Measurements from ENCODE around the gene PHACTR3. TPM values are rescaled to one million over a fixed set of nuclear protein-coding genes. Genes with fewer than 3 reads are reported as not detected.

The PHACTR3 gene
- total RNA-seq, 1 experiment from 2014 or later: not detected

DNA sequence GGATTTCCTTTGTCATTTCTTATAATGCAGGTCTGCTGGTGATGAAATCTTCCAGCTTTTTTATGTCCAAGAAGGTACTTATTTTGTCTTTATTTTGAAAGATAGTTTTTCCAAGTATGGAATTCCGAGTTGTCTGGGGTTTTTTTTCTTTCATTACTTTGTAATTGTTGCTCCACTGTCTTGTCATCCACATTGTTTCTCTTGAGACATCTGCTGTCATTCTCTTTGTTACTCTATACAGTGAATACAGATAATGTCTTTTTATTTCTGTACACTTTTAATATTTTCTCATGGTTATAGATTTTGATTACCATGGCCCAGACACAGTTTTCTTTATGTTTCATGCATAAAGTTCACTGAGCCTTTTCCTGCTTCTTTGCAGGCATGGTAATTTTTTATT is 196.0 kb downstream of the PHACTR3 start:
- Histone ChIP-seq H3K56ac (ENCODE audit: insufficient read length, low read depth, low read length) (no peak overlapping the region), H2BK120ac (ENCODE audit: low read depth, low read length, poor library complexity, severe bottlenecking) (no peak overlapping the region), H3K79me1 (ENCODE audit: insufficient read depth, low read depth, low read length, poor library complexity, severe bottlenecking) (no peaks in the 10 kb centered on the region), H2BK12ac (ENCODE audit: insufficient read length, low read depth, low read length) (no peak overlapping the region), H3K9me3 (ENCODE audit: control insufficient read depth, low read depth, low read length) (no peaks in the 10 kb centered on the region), H2AK5ac (ENCODE audit: insufficient read length, low read length) (no peak overlapping the region), H2BK20ac (ENCODE audit: low read depth, low read length, poor library complexity, severe bottlenecking) (no peak overlapping the region), H4K5ac (ENCODE audit: insufficient read length, low read depth, low read length) (no peak overlapping the region), H2BK15ac (ENCODE audit: low read depth, low read length) (no peak overlapping the region), H4K8ac (replicated peaks; ENCODE audit: insufficient read length, low read depth, low read length) (no peak overlapping the region), H4K91ac (ENCODE audit: insufficient read length, low read depth, low read length) (no peak overlapping the region), H2BK5ac (ENCODE audit: insufficient read length, low read length) (no peak overlapping the region), H3K4ac (ENCODE audit: low read depth, low read length) (no peak overlapping the region), H3K23me2 (ENCODE audit: insufficient read length, low read depth, low read length, poor library complexity, severe bottlenecking) (no peaks in the 10 kb centered on the region), H3K23ac (ENCODE audit: insufficient read length, low read depth, low read length) (no peak overlapping the region), H3K4me2 (ENCODE audit: insufficient read depth, insufficient read length, low read length) (no peak overlapping the region), H3K4me1 (ENCODE audit: insufficient read depth, low read length) (no peaks in the 10 kb centered on the region), H3K18ac (ENCODE audit: insufficient read length, low read depth, low read length) (no peak overlapping the region), H3K79me2 (ENCODE audit: insufficient read depth, low read length) (no peaks in the 10 kb centered on the region), H3K9ac (ENCODE audit: extremely low read depth, insufficient read length, low read length) (no peak overlapping the region), H3K14ac (ENCODE audit: insufficient read depth, low read length) (no peak overlapping the region), H3K27ac (ENCODE audit: insufficient read length, low read depth, low read length) (no peak overlapping the region), H3K27me3 (ENCODE audit: insufficient read depth, low read length) (no peaks in the 10 kb centered on the region), H4K20me1 (ENCODE audit: control insufficient read depth, insufficient read depth, insufficient read length) (no peaks in the 10 kb centered on the region), H3T11ph (ENCODE audit: low read length) (no peak overlapping the region), H2AFZ (ENCODE audit: low read length) (no peak overlapping the region)
- TF ChIP-seq CTCF (conservative IDR thresholded peaks at IDR 0.05): no peak
- H3K36me3 Mint-ChIP-seq (ENCODE audit: insufficient read depth in 1 of 3, low read depth in 3 of 3): peaks cover 0 to 8% (median 3%) of the 10 kb centered on the region in 3 experiments; a peak in 3 of 7 replicates
- DNase-seq: no peak
- H3K27ac Mint-ChIP-seq: no peak overlapping the region
- no CpG with 5 or more reads among the region's 1 CpG for WGBS (ENCODE audit: extremely low coverage, insufficient read length, low lambda C conversion rate)
- H3K27me3 Mint-ChIP-seq (ENCODE audit: low read depth): peaks cover 17% of the 10 kb centered on the region
- no peak overlapping the region for H3K4me3 Mint-ChIP-seq
- H3K9me3 Mint-ChIP-seq: peaks cover 46 to 71% of the 10 kb centered on the region in 2 experiments
- 0 out of 4 replicates have a peak, but pooled peaks cover 0 to 3% of the 10 kb centered on the region in 2 experiments for H3K4me1 Mint-ChIP-seq

All from H9 (cell line).